HEK293 (cell line): ENCODE data around the gene PRR33.

Experiments used
- CTCF ChIA-PET: fragments of 350-600 bp; formaldehyde crosslinking; extraction: SDS; loops from one replicate; lab custom pipeline; 2021; ENCODE audit warnings: antibody characterized with exemption; lab: Yijun Ruan, JAX
- POLR2A ChIA-PET: fragments of 300-600 bp; formaldehyde crosslinking; extraction: SDS; loops from one replicate; lab custom pipeline; 2020; ENCODE audit warnings: antibody characterized with exemption, inconsistent platforms; lab: Yijun Ruan, JAX
- H3K27ac ChIP-seq: fragments of 200-500 bp; sonication (Bioruptor generic); 2 replicates; pipeline ENCODE4 v1.5.1; 2014; ENCODE audit warnings: low read depth, low read length, control low read depth, inconsistent platforms; ENCODE audit errors: extremely low read depth
- H3K36me3 ChIP-seq, 2 experiments: fragments of 200-500 bp in 1 of 2; sonication (Bioruptor generic) in 1 of 2; 1 replicate in 1 of 2; 2 replicates in 1 of 2; pipeline ENCODE4 v1.5.1; 2014 to 2017; ENCODE audit warnings: inconsistent platforms in 2 of 2, low read length in 2 of 2; ENCODE audit not compliant: control insufficient read depth in 2 of 2, insufficient read depth in 1 of 2
- H3K4me1 ChIP-seq: fragments of 200-500 bp; sonication (Bioruptor generic); 2 replicates; pipeline ENCODE4 v1.5.1; 2014; ENCODE audit warnings: mild to moderate bottlenecking, low read length, inconsistent platforms; ENCODE audit not compliant: control insufficient read depth, insufficient read depth
- H3K4me3 ChIP-seq: 2 replicates; pipeline ENCODE4 v1.5.1; 2011; ENCODE audit warnings: low read depth, mild to moderate bottlenecking, control low read depth, low read length, moderate library complexity
- H3K9me3 ChIP-seq: fragments of 200-500 bp; sonication (Bioruptor generic); 2 replicates; pipeline ENCODE4 v1.5.1; 2014; ENCODE audit warnings: low read depth, low read length, inconsistent platforms; ENCODE audit not compliant: control insufficient read depth, insufficient read depth
- EGR2 ChIP-seq: fragments of 450-650 bp; formaldehyde crosslinking; IDR thresholded peaks from 2 replicates; pipeline ENCODE4 v1.5.1; 2016; ENCODE audit warnings: low read depth, missing biosample characterization, missing genetic modification characterization
- KLF8 ChIP-seq: fragments of 450-650 bp; formaldehyde crosslinking; IDR thresholded peaks from 2 replicates; pipeline ENCODE4 v1.5.1; 2016; ENCODE audit warnings: missing biosample characterization, missing genetic modification characterization
- YY1 ChIP-seq: fragments of 450-650 bp; formaldehyde crosslinking; IDR thresholded peaks from 2 replicates; pipeline ENCODE4 v1.5.1; 2018; ENCODE audit warnings: missing biosample characterization, missing genetic modification characterization
- ZFHX2 ChIP-seq: fragments of 450-650 bp; formaldehyde crosslinking; conservative IDR thresholded peaks from 2 replicates; pipeline ENCODE4 v1.5.1; 2016; ENCODE audit warnings: missing biosample characterization, missing genetic modification characterization
- ZNF10 ChIP-seq: fragments of 450-650 bp; formaldehyde crosslinking; IDR thresholded peaks from 2 replicates; pipeline ENCODE4 v1.5.1; 2017; ENCODE audit warnings: missing biosample characterization, missing genetic modification characterization
- ZNF174 ChIP-seq: fragments of 450-650 bp; formaldehyde crosslinking; IDR thresholded peaks from 2 replicates; pipeline ENCODE4 v1.5.0; 2017; ENCODE audit warnings: missing biosample characterization, mild to moderate bottlenecking, missing genetic modification characterization
- ZNF248 ChIP-seq: fragments of 450-650 bp; formaldehyde crosslinking; IDR thresholded peaks from 2 replicates; pipeline ENCODE4 v1.5.1; 2017; ENCODE audit warnings: missing biosample characterization, missing genetic modification characterization
- ZNF366 ChIP-seq: fragments of 450-650 bp; formaldehyde crosslinking; conservative IDR thresholded peaks from 2 replicates; pipeline ENCODE4 v1.5.1; 2016; ENCODE audit warnings: missing biosample characterization, missing genetic modification characterization
- ZNF501 ChIP-seq: fragments of 450-650 bp; formaldehyde crosslinking; IDR thresholded peaks from 2 replicates; pipeline ENCODE4 v1.5.1; 2016; ENCODE audit warnings: missing biosample characterization, missing genetic modification characterization
- ZNF514 ChIP-seq: fragments of 450-650 bp; formaldehyde crosslinking; IDR thresholded peaks from 2 replicates; pipeline ENCODE4 v1.5.1; 2016; ENCODE audit warnings: missing biosample characterization, missing genetic modification characterization
- ZNF544 ChIP-seq: fragments of 450-650 bp; formaldehyde crosslinking; IDR thresholded peaks from 2 replicates; pipeline ENCODE4 v1.5.0; 2017; ENCODE audit warnings: missing biosample characterization, missing genetic modification characterization
- ZNF558 ChIP-seq: fragments of 450-650 bp; formaldehyde crosslinking; IDR thresholded peaks from 2 replicates; pipeline ENCODE4 v1.5.1; 2016; ENCODE audit warnings: missing biosample characterization, missing genetic modification characterization
- ZNF571 ChIP-seq: fragments of 450-650 bp; formaldehyde crosslinking; IDR thresholded peaks from 2 replicates; pipeline ENCODE4 v1.5.0; 2017; ENCODE audit warnings: missing biosample characterization, missing genetic modification characterization
- ZNF600 ChIP-seq: fragments of 450-650 bp; formaldehyde crosslinking; IDR thresholded peaks from 2 replicates; pipeline ENCODE4 v1.5.1; 2016; ENCODE audit warnings: missing biosample characterization, missing genetic modification characterization
- ZNF670 ChIP-seq: fragments of 450-650 bp; formaldehyde crosslinking; IDR thresholded peaks from 2 replicates; pipeline ENCODE4 v1.5.1; 2016; ENCODE audit warnings: missing biosample characterization, missing genetic modification characterization, low read depth
- TF ChIP-seq, protein P1 (sequence below): fragments of 450-650 bp; formaldehyde crosslinking; IDR thresholded peaks from 2 replicates; pipeline ENCODE4 v1.5.1; 2016; ENCODE audit warnings: missing biosample characterization, missing genetic modification characterization
- TF ChIP-seq, protein P2 (sequence below): fragments of 450-650 bp; formaldehyde crosslinking; conservative IDR thresholded peaks from 2 replicates; pipeline ENCODE4 v1.5.1; 2016; ENCODE audit warnings: low read depth, missing biosample characterization, missing genetic modification characterization
- TF ChIP-seq, protein P3 (sequence below): fragments of 450-650 bp; formaldehyde crosslinking; IDR thresholded peaks from 2 replicates; pipeline ENCODE4 v1.5.1; 2017; ENCODE audit warnings: missing biosample characterization, mild to moderate bottlenecking, missing genetic modification characterization, moderate library complexity

Gene PRR33

DNA sequence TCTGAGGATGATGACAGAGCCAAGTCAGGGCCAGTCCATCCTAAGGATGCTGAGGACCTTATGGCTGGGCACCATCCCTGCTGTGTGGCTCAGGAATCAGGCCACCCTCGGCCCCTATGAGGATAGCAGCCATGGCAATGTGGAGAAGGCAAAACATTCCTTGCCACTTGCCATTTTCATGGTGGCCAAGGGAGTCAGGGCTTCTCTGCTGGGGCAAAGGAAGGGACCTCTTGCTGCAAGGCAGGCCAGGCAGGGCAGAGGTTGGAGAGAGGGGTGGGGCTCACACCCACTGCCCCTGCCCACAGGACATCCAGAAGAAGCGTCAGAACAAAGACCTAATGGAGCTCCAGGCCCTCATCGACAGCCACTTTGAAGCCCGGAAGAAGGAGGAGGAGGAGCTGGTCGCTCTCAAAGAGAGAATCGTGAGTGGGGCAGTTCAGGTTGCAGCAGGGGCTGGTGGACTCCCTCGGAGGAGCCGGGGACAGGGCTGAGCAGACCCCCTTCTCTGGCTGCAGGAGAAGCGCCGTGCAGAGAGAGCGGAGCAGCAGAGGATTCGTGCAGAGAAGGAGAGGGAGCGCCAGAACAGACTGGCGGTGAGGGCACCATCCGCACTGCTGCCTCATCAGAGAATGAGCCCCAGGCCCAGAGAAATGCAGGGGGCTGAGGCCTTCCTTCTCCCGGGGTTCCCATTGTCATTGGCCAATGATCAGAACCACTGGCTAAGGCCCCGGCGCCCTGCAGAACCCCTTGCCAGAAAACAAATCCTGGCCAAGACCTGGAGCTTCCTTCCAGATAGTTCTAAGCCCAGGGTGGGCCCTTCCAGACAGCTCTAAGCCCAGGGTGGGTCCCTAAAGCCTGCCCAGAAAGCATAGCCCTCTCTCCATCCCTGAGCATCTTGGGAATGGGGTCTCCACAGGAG, 42.0 kb upstream of the PRR33 start:
- Histone ChIP-seq H3K36me3 (no peaks in the 10 kb centered on the region), H3K4me3 (no peak overlapping the region), H3K4me1 (no peaks in the 10 kb centered on the region), H3K9me3 (no peaks in the 10 kb centered on the region), H3K27ac (no peak overlapping the region)
- TF ChIP-seq, protein P1, sequence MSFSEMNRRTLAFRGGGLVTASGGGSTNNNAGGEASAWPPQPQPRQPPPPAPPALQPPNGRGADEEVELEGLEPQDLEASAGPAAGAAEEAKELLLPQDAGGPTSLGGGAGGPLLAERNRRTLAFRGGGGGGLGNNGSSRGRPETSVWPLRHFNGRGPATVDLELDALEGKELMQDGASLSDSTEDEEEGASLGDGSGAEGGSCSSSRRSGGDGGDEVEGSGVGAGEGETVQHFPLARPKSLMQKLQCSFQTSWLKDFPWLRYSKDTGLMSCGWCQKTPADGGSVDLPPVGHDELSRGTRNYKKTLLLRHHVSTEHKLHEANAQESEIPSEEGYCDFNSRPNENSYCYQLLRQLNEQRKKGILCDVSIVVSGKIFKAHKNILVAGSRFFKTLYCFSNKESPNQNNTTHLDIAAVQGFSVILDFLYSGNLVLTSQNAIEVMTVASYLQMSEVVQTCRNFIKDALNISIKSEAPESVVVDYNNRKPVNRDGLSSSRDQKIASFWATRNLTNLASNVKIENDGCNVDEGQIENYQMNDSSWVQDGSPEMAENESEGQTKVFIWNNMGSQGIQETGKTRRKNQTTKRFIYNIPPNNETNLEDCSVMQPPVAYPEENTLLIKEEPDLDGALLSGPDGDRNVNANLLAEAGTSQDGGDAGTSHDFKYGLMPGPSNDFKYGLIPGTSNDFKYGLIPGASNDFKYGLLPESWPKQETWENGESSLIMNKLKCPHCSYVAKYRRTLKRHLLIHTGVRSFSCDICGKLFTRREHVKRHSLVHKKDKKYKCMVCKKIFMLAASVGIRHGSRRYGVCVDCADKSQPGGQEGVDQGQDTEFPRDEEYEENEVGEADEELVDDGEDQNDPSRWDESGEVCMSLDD (tag by site-specific recombination): no peak
- CTCF ChIA-PET: no interaction called here
- POLR2A ChIA-PET: no interaction called here

DNA sequence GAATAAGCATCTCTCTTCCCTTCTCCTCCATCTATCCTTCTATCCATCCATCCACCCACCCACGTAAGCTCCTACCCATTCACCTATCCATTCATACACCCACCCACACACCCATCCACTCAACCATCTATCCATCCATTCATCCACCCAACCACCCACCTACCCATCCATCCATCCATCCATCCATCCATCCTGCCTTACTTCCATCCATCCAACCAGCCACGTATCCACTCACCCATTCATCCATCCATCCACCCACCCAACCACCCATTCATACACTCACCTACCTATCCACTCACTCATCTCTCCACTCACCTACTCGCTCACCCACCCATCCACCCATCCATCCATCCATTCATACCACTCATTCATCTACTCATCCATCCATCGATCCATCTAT, 41.0 kb upstream of the PRR33 start:
- Histone ChIP-seq H3K9me3 (no peaks in the 10 kb centered on the region), H3K27ac (no peak overlapping the region), H3K36me3 (no peaks in the 10 kb centered on the region), H3K4me1 (no peaks in the 10 kb centered on the region), H3K4me3 (no peak overlapping the region)
- ChIA-PET CTCF (interaction anchor here (0.6 kb wide), 1 partner anchor 44 kb away, joined by 3 read pairs; no protein-coding TSS in a partner anchor), POLR2A (no interaction called here)
- TF ChIP-seq ZNF366 (tag by site-specific recombination): peak; percentile 87
- peak; percentile 72 for TF ChIP-seq ZFHX2
- TF ChIP-seq EGR2 (tag by site-specific recombination): peak; percentile 92
- TF ChIP-seq ZNF544 (tag by site-specific recombination): no peak
- no peak for TF ChIP-seq ZNF558

DNA sequence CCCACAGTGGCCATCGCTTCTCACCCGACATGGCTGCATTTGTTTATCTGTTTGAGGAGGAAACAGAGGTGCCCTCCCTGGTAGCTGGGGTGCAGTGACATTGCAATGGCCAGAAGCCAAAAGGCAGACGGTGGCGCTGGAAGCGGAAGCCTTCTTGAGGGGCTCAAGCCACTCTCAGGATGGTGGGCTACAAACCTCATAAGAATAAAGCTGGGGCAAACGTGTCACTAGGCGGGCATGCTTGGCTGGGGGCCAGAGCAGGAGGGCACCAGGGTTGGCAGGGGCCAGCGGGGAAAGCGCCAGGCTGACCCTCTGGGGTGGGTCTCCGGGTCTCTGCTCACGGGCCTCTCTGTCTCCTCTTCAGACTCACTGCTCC, 40.4 kb upstream of the PRR33 start:
- TF ChIP-seq ZNF571 (tag by site-specific recombination): no peak
- TF ChIP-seq, all 188 proteins: peak for 0
- no peaks in the 10 kb centered on the region for H3K4me1 ChIP-seq
- no peaks in the 10 kb centered on the region for H3K9me3 ChIP-seq
- no peaks in the 10 kb centered on the region for H3K36me3 ChIP-seq
- no peak overlapping the region for H3K27ac ChIP-seq
- H3K4me3 ChIP-seq: no peak overlapping the region
- CTCF ChIA-PET: no interaction called here
- POLR2A ChIA-PET: no interaction called here

DNA sequence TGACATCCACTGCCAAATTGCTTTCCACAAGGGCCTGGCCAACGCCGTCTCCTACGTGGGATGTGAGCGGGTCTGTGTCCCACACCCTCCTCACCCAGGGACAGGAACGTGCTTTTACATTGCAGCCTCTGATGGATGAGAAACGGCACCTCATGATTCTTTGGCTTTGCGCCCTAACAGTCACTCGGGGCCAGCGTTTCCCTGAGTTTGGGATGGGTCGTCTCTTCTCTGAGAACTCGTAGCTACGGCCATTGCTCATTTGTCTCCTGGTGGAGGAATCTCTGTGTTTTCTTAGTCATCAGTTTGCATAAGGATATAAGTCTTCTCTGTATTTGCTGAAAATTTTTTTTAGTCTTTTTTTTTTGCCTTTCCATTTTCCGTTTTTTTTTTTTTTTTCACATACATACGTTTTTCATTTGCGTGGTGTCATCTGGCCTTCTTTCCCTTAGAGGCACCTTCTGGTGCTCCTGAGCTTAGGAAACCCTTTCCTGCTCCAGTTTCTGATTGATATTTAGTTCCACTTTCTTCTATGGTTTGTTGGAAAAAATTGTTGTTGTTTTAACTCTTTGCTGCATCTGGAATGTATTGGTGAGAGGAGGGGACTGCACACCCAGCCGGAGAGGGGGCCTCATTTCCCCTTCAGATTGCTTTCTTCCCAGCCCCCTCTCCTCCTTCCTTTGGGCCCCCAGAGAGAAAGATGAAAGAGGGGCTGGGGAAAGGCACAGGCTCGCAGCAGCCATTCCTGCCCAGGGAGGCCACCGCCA, 39.8 kb upstream of the PRR33 start:
- CTCF ChIA-PET: interaction anchor here (0.6 kb wide), 1 partner anchor 51 kb away, joined by 3 read pairs; no protein-coding TSS in a partner anchor
- no peaks in the 10 kb centered on the region for H3K4me1 ChIP-seq
- H3K27ac ChIP-seq: no peak overlapping the region
- H3K36me3 ChIP-seq: no peaks in the 10 kb centered on the region
- POLR2A ChIA-PET: no interaction called here
- no peaks in the 10 kb centered on the region for H3K9me3 ChIP-seq
- no peak overlapping the region for H3K4me3 ChIP-seq
- TF ChIP-seq KLF8: no peak
- TF ChIP-seq ZNF501 (tag by site-specific recombination): no peak
- no peak for TF ChIP-seq ZNF174 (tag by site-specific recombination)
- TF ChIP-seq, protein P2, sequence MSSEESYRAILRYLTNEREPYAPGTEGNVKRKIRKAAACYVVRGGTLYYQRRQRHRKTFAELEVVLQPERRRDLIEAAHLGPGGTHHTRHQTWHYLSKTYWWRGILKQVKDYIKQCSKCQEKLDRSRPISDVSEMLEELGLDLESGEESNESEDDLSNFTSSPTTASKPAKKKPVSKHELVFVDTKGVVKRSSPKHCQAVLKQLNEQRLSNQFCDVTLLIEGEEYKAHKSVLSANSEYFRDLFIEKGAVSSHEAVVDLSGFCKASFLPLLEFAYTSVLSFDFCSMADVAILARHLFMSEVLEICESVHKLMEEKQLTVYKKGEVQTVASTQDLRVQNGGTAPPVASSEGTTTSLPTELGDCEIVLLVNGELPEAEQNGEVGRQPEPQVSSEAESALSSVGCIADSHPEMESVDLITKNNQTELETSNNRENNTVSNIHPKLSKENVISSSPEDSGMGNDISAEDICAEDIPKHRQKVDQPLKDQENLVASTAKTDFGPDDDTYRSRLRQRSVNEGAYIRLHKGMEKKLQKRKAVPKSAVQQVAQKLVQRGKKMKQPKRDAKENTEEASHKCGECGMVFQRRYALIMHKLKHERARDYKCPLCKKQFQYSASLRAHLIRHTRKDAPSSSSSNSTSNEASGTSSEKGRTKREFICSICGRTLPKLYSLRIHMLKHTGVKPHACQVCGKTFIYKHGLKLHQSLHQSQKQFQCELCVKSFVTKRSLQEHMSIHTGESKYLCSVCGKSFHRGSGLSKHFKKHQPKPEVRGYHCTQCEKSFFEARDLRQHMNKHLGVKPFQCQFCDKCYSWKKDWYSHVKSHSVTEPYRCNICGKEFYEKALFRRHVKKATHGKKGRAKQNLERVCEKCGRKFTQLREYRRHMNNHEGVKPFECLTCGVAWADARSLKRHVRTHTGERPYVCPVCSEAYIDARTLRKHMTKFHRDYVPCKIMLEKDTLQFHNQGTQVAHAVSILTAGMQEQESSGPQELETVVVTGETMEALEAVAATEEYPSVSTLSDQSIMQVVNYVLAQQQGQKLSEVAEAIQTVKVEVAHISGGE (tag by site-specific recombination): no peak
- no peak for TF ChIP-seq ZNF248
- no peak for TF ChIP-seq YY1 (tag by site-specific recombination)
- no peak for TF ChIP-seq ZNF600 (tag by site-specific recombination)
- no peak for TF ChIP-seq ZNF514 (tag by site-specific recombination)
- no peak for TF ChIP-seq ZNF670 (tag by site-specific recombination)
- TF ChIP-seq ZNF10 (tag by site-specific recombination): no peak
- TF ChIP-seq, protein P3, sequence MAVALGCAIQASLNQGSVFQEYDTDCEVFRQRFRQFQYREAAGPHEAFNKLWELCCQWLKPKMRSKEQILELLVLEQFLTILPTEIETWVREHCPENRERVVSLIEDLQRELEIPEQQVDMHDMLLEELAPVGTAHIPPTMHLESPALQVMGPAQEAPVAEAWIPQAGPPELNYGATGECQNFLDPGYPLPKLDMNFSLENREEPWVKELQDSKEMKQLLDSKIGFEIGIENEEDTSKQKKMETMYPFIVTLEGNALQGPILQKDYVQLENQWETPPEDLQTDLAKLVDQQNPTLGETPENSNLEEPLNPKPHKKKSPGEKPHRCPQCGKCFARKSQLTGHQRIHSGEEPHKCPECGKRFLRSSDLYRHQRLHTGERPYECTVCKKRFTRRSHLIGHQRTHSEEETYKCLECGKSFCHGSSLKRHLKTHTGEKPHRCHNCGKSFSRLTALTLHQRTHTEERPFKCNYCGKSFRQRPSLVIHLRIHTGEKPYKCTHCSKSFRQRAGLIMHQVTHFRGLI: no peak
